ENCODE results near the gene SCGB1C1.

DNA sequence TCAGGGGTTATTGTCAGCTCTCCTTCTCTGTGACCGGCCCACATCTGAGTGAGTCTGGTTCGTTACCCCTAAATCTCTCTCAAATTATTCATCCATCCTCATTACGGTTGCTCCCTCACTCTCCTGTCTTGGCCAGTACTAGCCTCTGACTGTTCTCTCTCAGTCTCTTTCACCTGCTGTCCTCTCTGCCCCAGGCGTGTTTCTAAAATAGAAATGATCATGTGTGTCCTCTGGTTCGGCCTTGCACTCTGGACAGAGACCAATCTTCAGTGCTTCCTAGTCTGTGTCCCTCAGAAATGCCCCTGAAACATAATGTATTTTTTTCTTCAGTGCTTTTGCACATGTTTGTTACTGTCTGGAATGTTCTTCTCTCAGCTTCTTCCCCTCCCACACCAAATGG, 48.8 kb downstream of the SCGB1C1 start:
- TF ChIP-seq CTCF (IDR thresholded peaks at IDR 0.05; ENCODE audit: low read length): no peak
- TF ChIP-seq EZH2 (IDR thresholded peaks at IDR 0.05; ENCODE audit: borderline replicate concordance, low read length): no peak

Data from OCI-LY1 (cell line).